ENCODE data around the gene MCM9.

- TF ChIP-seq CTCF (IDR thresholded peaks at IDR 0.05) (no peak), POLR2A (IDR thresholded peaks at IDR 0.05) (no peak)
Measured at GRCh38 chr6:118886641-118887040, 48.3 kb downstream of the MCM9 start.
